ENCODE results near the gene FABP7. TPM values are rescaled to one million over a fixed set of nuclear protein-coding genes. Genes with fewer than 3 reads are reported as not detected.

Gene FABP7
- total RNA-seq, 6 donors from 2014 or later: not detected

DNA sequence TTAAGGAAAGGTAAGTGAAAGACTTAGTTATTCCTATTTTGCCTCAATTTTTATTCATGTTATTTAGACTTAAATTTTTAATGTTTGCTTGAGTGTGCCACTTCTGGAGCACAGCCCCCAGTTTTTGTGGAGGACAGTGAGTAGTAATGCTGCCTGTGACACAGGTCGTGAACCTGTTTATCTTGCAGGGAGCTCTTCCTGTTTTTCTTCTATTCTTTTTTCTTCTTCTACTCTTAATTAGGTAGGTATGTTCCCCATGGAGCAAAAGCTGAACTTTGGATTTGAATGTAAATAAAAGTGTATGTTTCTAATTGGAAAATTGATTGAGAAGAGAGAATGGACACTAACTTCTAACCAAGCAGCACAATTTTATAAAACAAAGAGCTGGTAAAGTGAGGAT, 21.9 kb downstream of the FABP7 start:
- no peak overlapping the region for H3K27ac ChIP-seq
- peaks cover 0 to 8% (median 3%) of the 10 kb centered on the region in 4 donors for H3K4me1 ChIP-seq
- ATAC-seq (ENCODE audit: low FRiP score in 2 of 2) (no peak), DNase-seq (no peak)
- TF ChIP-seq POLR2A (IDR thresholded peaks at IDR 0.05): no peak
- TF ChIP-seq, protein P1, sequence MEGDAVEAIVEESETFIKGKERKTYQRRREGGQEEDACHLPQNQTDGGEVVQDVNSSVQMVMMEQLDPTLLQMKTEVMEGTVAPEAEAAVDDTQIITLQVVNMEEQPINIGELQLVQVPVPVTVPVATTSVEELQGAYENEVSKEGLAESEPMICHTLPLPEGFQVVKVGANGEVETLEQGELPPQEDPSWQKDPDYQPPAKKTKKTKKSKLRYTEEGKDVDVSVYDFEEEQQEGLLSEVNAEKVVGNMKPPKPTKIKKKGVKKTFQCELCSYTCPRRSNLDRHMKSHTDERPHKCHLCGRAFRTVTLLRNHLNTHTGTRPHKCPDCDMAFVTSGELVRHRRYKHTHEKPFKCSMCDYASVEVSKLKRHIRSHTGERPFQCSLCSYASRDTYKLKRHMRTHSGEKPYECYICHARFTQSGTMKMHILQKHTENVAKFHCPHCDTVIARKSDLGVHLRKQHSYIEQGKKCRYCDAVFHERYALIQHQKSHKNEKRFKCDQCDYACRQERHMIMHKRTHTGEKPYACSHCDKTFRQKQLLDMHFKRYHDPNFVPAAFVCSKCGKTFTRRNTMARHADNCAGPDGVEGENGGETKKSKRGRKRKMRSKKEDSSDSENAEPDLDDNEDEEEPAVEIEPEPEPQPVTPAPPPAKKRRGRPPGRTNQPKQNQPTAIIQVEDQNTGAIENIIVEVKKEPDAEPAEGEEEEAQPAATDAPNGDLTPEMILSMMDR (IDR thresholded peaks at IDR 0.05): no peak
- no peak for TF ChIP-seq EP300 (IDR thresholded peaks at IDR 0.05)
- no peak for TF ChIP-seq POLR2AphosphoS5 (IDR thresholded peaks at IDR 0.05)
- H3K9me3 ChIP-seq: no peaks in the 10 kb centered on the region
- H3K4me3 ChIP-seq: no peak overlapping the region
- peaks cover 0 to 4% (median 0%) of the 10 kb centered on the region in 4 donors for H3K36me3 ChIP-seq
- WGBS, 2 donors: 84 to 94% methylated on average over 1 of the region's 1 CpG
- no peaks in the 10 kb centered on the region for H3K27me3 ChIP-seq

DNA sequence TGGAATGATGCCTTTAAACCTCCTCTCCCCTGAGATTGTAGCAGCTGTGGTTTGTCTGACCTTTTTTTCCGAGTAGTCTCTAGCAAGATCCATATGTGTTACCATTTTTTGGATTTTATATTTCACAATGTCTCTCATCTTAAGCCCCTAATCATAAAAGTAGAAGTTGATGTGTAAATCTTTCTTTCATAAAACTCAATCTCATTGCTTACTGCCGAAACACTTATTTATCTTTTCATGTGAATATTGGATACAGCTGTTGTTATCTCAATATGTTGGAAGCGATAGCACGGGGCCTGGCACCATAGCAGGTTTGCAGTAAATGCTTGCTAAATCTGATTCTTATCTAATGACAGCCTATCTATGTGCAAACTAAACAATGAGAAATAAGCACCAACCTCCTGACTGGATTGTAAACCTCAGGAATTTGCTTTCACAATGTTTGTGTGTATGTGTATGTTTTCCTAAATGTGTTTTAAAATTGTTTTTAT, 23.7 kb downstream of the FABP7 start:
- Histone ChIP-seq H3K9me3 (no peaks in the 10 kb centered on the region), H3K27ac (no peak overlapping the region), H3K4me1 (peaks cover 2 to 4% (median 2%) of the 10 kb centered on the region in 4 donors), H3K4me3 (no peak overlapping the region), H3K36me3 (peaks cover 0 to 4% (median 0%) of the 10 kb centered on the region in 4 donors), H3K27me3 (no peaks in the 10 kb centered on the region)
- no peak for ATAC-seq (ENCODE audit: low FRiP score in 2 of 2)
- no peak for DNase-seq
- WGBS, 2 donors: 9 to 11% methylated on average over 4 of the region's 4 CpGs
- TF ChIP-seq POLR2AphosphoS5 (IDR thresholded peaks at IDR 0.05): no peak
- no peak for TF ChIP-seq POLR2A (IDR thresholded peaks at IDR 0.05)
- TF ChIP-seq, protein P1 (IDR thresholded peaks at IDR 0.05): no peak
- no peak for TF ChIP-seq EP300 (IDR thresholded peaks at IDR 0.05)

DNA sequence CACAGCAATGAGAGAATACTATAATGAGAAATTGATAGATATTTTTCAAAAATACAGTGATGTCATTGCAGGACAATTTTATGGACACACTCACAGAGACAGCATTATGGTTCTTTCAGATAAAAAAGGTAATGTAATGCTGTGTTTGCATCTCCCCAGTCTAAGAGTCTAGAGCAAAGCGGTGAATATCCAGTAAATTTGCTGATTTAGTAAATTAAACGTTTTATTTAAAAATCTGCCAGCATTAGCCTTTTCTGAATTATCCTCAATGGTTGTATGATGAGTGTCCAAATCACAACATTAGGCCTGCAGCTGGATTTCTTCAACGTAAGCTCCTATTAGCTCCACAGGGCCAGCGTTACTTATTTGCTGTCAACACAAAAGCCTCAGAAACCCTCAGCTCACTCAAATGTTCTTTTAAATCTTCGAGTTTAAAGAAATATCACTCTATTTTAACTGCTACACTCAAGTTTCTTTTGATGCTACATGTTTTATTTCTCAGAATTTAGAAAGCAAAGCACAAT, 25.5 kb downstream of the FABP7 start:
- ATAC-seq (ENCODE audit: low FRiP score in 2 of 2) (no peak), DNase-seq (no peak)
- no peaks in the 10 kb centered on the region for H3K27me3 ChIP-seq
- peaks cover 0 to 4% (median 0%) of the 10 kb centered on the region in 4 donors for H3K36me3 ChIP-seq
- no peaks in the 10 kb centered on the region for H3K9me3 ChIP-seq
- 61 to 84% methylated on average over 5 of the region's 5 CpGs for WGBS, 2 donors
- H3K4me3 ChIP-seq: no peak overlapping the region
- TF ChIP-seq EP300 (IDR thresholded peaks at IDR 0.05): no peak
- TF ChIP-seq POLR2A (IDR thresholded peaks at IDR 0.05): no peak
- H3K27ac ChIP-seq: no peak overlapping the region
- H3K4me1 ChIP-seq: peaks cover 0 to 16% (median 9%) of the 10 kb centered on the region in 4 donors

DNA sequence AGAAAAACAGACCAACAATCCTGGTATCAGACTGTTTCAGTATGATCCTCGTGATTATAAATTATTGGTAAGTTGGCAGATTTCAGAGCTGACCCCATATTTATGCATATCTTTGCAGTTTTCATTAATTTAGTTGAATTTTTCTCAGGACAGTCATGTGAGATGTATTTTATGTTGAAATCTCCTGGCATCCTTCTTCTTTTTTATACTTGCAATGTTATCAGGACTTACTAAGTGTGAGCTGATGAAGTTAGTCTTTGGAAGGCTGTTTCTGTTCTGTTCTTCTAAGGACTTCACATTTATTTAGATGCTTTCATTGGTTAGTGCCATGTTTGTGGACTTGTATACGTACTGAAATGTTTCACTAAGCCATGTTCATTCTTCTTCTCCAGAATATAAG, 26.8 kb downstream of the FABP7 start:
- peak in 1 of 2 donors; percentile 17 for ATAC-seq (ENCODE audit: low FRiP score in 2 of 2)
- peak overlapping the region in 1 of 4 donors; percentile 41 for H3K27ac ChIP-seq

DNA sequence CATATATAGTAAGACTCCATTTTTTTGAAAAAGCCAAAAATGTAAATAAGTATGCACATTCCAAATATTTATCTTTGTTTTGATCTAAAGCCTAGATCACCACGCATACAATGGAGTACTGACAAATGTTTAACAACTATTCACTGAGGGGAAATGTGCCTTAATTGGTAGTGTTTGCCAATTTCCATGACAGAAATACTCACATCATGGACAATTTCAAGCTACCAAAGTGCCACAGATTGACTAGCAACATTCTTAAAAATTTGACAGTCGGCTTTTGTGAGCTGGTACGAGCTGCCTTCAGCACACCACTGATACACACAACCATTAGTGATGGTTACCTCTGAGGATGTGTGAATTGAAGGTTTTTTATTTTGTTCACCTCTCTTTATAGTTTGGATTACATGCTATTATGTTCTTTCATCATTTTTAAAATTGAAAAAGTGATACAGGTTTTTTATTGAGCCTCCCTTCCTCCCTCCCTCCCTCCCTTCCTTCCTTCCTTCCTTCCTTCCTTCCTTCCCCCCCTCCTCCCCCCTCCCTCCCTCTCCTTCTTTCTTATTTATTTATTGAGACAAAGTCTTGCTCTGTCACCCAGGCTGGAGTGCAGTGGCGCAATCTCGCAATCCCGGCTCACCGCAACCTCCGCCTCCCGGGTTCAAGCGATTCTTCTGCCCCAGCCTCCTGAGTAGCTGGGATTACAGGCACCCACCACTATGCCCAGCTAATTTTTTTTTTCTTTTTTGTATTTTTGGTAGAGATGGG, 28.8 kb downstream of the FABP7 start:
- WGBS, 2 donors: 77 to 87% methylated on average over 10 of the region's 10 CpGs
- Histone ChIP-seq H3K27me3 (no peaks in the 10 kb centered on the region), H3K9me3 (no peaks in the 10 kb centered on the region), H3K36me3 (peaks cover 0 to 4% (median 0%) of the 10 kb centered on the region in 4 donors), H3K4me1 (peaks cover 0 to 16% (median 9%) of the 10 kb centered on the region in 4 donors), H3K4me3 (no peak overlapping the region), H3K27ac (no peak overlapping the region)
- DNase-seq (no peak), ATAC-seq (ENCODE audit: low FRiP score in 2 of 2) (no peak)
- no peak for TF ChIP-seq POLR2AphosphoS5 (IDR thresholded peaks at IDR 0.05)
- no peak for TF ChIP-seq POLR2A (IDR thresholded peaks at IDR 0.05)
- no peak for TF ChIP-seq EP300 (IDR thresholded peaks at IDR 0.05)
- TF ChIP-seq, protein P1 (IDR thresholded peaks at IDR 0.05): no peak

More for the DNA sequence above, 26.8 kb downstream of the FABP7 start:
- Histone ChIP-seq H3K4me1 (peaks cover 0 to 16% (median 9%) of the 10 kb centered on the region in 4 donors), H3K36me3 (peaks cover 0 to 4% (median 0%) of the 10 kb centered on the region in 4 donors), H3K4me3 (no peak overlapping the region), H3K27me3 (no peaks in the 10 kb centered on the region), H3K9me3 (no peaks in the 10 kb centered on the region)
- DNase-seq: no peak
- TF ChIP-seq POLR2A (IDR thresholded peaks at IDR 0.05): no peak
- TF ChIP-seq EP300 (IDR thresholded peaks at IDR 0.05): no peak
- TF ChIP-seq, protein P1 (IDR thresholded peaks at IDR 0.05): no peak
- TF ChIP-seq POLR2AphosphoS5 (IDR thresholded peaks at IDR 0.05): no peak
- WGBS, 2 donors: 74 to 77% methylated on average over 2 of the region's 2 CpGs

Measured in upper lobe of left lung (tissue), 6 donors.